GM12878 (cell line): Measurements from ENCODE around the gene CLN3. TPM values are rescaled to one million over a fixed set of nuclear protein-coding genes. Genes with fewer than 3 reads are reported as not detected.

Source experiments
- CUX1 ChIP-seq: IDR thresholded peaks from 2 replicates; pipeline ENCODE4 v1.6.1; 2012; ENCODE audit warnings: improper control_type of control experiment, low read depth, low read length; ENCODE audit not compliant: insufficient replicate concordance
- EED ChIP-seq: sonication (generic); IDR thresholded peaks from 2 replicates; pipeline ENCODE4 v1.6.1; 2016; ENCODE audit warnings: antibody characterized with exemption, low read depth
- ETV6 ChIP-seq, 2 experiments: fragments of 450-650 bp in 1 of 2; IDR thresholded peaks in 1 of 2; conservative IDR thresholded peaks in 1 of 2; 2 replicates each; pipeline ENCODE4 v1.6.1; 2014; ENCODE audit warnings: antibody characterized with exemption in 1 of 2, borderline replicate concordance in 1 of 2, low read depth in 1 of 2, mild to moderate bottlenecking in 1 of 2, moderate library complexity in 1 of 2
- GATAD2B ChIP-seq: fragments of 450-650 bp; conservative IDR thresholded peaks from 2 replicates; pipeline ENCODE4 v1.6.1; 2017; ENCODE audit warnings: low read depth, mild to moderate bottlenecking, moderate library complexity
- JUNB ChIP-seq: IDR thresholded peaks from 2 replicates; pipeline ENCODE4 v1.6.1; 2016; ENCODE audit warnings: antibody characterized with exemption, mild to moderate bottlenecking
- MEF2B ChIP-seq: fragments of 450-650 bp; IDR thresholded peaks from 2 replicates; pipeline ENCODE4 v1.6.1; 2018; ENCODE audit warnings: mild to moderate bottlenecking, moderate library complexity; ENCODE audit not compliant: partially characterized antibody, poor library complexity, severe bottlenecking
- NR2C1 ChIP-seq: fragments of 450-650 bp; IDR thresholded peaks from 2 replicates; pipeline ENCODE4 v1.6.1; 2017; ENCODE audit warnings: antibody characterized with exemption, mild to moderate bottlenecking, moderate library complexity
- PAX5 ChIP-seq: IDR thresholded peaks from 2 replicates; pipeline ENCODE4 v1.6.1; 2011; ENCODE audit warnings: low read depth, low read length, borderline replicate concordance
- RELA ChIP-seq: fragments of 450-650 bp; IDR thresholded peaks from 2 replicates; pipeline ENCODE4 v1.8.0; 2014; ENCODE audit warnings: borderline replicate concordance; ENCODE audit not compliant: partially characterized antibody
- REST ChIP-seq: IDR thresholded peaks from 2 replicates; pipeline ENCODE4 v1.6.1; 2012; ENCODE audit warnings: mild to moderate bottlenecking, low read depth, low read length
- ZNF384 ChIP-seq: IDR thresholded peaks from 2 replicates; pipeline ENCODE4 v1.6.1; 2012; ENCODE audit warnings: low read depth, mild to moderate bottlenecking, low read length, improper control_type of control experiment, borderline replicate concordance
- ZSCAN29 ChIP-seq: fragments of 450-650 bp; IDR thresholded peaks from 2 replicates; pipeline ENCODE4 v1.6.1; 2017; ENCODE audit warnings: mild to moderate bottlenecking, moderate library complexity
- polyA plus RNA-seq, 11 experiments: library from polyadenylated mRNA; depleted of rRNA in 4 of 11; unstranded in 6 of 11; stranded (reverse) in 5 of 11; fragments of >200 nt; fragmentation: Nextera tagmentation in 4 of 11; fragmentation: Illumina TruSeq in 1 of 11; extraction: Ambion mirVana in 4 of 11; extraction: Trizol in 1 of 11; gene quantifications; 1 replicate in 1 of 11; 2 replicates in 10 of 11; pipeline versions ENCODE4 v1.2.1 to v1.2.3, GENCODE V29; 2011 to 2016; ENCODE audit warnings: inconsistent platforms in 2 of 11, missing spikeins in 2 of 11, low read depth in 1 of 11
- total RNA-seq, 4 experiments: library from RNA; depleted of rRNA in 3 of 4; stranded (reverse); fragments of >200 nt in 3 of 4; fragmentation: Illumina TruSeq in 1 of 4; extraction: Trizol in 1 of 4; gene quantifications; 2 replicates each; pipeline versions ENCODE4 v1.2.1 to v1.2.3, GENCODE V29; 2013 to 2021
- TF ChIP-seq, protein P1 (sequence below): fragments of 450-650 bp; IDR thresholded peaks from 2 replicates; pipeline ENCODE4 v1.6.1; 2017; ENCODE audit warnings: mild to moderate bottlenecking, low read depth, inconsistent platforms; ENCODE audit not compliant: poor library complexity, severe bottlenecking
- TF ChIP-seq, protein P2 (sequence below): fragments of 450-650 bp; IDR thresholded peaks from 2 replicates; pipeline ENCODE4 v1.6.1; 2018; ENCODE audit warnings: mild to moderate bottlenecking, low read depth, moderate library complexity; ENCODE audit not compliant: partially characterized antibody

The CLN3 gene
- total and polyA plus RNA-seq, 10 of the 15 experiments (the other 5 are each of a cell fraction or from before 2014, with no cell fraction given) = 2.3 to 25.0 (median 16.6) TPM

DNA sequence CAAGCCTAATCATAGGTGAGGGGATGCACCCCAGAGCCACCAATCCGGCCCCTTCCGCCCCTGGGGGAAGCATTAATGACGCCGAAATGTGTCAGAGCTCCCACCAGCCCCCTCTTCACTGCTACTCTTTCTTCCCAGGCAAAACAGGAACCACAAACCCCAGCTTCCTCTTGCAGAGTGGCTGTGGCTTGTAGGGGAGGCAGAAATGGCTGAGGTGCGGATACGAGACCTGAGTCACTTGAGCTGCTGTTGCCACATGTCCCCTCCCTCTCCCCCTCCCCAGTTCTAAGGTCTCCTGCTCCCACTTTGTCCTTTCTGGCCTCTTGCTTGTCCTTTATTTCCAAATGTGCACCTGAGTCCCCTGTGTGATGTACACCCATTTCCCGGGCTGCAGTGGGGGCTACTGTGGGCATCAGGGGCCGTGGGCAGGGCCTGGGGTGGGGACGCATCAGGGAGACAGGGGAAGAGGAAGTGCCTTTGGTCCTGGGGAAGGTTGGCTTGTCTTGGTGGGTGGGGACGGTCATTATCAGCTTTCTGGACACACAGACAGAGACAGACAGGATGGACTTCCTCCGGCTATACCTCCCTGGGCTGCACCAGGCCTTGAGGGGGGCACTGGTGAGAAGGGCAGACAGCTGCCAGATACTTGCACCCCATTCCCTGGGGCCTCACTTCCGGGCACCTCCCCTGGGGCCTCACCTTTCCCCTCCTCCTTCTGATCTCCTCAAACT, 2.4 kb upstream of the CLN3 start, which contains the start of gene APOBR (continued):
- TF ChIP-seq REST (no peak), ZSCAN29 (no peak), NR2C1 (peak; percentile 39; the same call in 1 of the 2 replicates), RELA (no peak), PAX5 (peak; percentile 58), MEF2B (peak; percentile 80), JUNB (no peak), CUX1 (no peak), EED (peak; percentile 93), ETV6 (conservative IDR thresholded peaks at IDR 0.05 in 1 of 2, IDR thresholded peaks at IDR 0.05 in 1 of 2; ENCODE audit: borderline replicate concordance in 1 of 2, low read depth in 1 of 2) (peak in 1 of 2 experiments; percentile 92; a peak in 2 of 4 replicates), ZNF384 (no peak), GATAD2B (peak; percentile 44; the same call in 1 of the 2 replicates)
- TF ChIP-seq, protein P1, sequence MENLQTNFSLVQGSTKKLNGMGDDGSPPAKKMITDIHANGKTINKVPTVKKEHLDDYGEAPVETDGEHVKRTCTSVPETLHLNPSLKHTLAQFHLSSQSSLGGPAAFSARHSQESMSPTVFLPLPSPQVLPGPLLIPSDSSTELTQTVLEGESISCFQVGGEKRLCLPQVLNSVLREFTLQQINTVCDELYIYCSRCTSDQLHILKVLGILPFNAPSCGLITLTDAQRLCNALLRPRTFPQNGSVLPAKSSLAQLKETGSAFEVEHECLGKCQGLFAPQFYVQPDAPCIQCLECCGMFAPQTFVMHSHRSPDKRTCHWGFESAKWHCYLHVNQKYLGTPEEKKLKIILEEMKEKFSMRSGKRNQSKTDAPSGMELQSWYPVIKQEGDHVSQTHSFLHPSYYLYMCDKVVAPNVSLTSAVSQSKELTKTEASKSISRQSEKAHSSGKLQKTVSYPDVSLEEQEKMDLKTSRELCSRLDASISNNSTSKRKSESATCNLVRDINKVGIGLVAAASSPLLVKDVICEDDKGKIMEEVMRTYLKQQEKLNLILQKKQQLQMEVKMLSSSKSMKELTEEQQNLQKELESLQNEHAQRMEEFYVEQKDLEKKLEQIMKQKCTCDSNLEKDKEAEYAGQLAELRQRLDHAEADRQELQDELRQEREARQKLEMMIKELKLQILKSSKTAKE = peak; percentile 39
- TF ChIP-seq, protein P2, sequence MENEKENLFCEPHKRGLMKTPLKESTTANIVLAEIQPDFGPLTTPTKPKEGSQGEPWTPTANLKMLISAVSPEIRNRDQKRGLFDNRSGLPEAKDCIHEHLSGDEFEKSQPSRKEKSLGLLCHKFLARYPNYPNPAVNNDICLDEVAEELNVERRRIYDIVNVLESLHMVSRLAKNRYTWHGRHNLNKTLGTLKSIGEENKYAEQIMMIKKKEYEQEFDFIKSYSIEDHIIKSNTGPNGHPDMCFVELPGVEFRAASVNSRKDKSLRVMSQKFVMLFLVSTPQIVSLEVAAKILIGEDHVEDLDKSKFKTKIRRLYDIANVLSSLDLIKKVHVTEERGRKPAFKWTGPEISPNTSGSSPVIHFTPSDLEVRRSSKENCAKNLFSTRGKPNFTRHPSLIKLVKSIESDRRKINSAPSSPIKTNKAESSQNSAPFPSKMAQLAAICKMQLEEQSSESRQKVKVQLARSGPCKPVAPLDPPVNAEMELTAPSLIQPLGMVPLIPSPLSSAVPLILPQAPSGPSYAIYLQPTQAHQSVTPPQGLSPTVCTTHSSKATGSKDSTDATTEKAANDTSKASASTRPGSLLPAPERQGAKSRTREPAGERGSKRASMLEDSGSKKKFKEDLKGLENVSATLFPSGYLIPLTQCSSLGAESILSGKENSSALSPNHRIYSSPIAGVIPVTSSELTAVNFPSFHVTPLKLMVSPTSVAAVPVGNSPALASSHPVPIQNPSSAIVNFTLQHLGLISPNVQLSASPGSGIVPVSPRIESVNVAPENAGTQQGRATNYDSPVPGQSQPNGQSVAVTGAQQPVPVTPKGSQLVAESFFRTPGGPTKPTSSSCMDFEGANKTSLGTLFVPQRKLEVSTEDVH = no peak
